ENCODE data around the gene LYPD6B.

The LYPD6B gene

GRCh38 chr2:149020432-149020851, 18.1 kb upstream of the LYPD6B start:
- Histone ChIP-seq H3K27me3 (ENCODE audit: insufficient read depth, poor library complexity, severe bottlenecking) (peaks cover 7% of the 10 kb centered on the region), H3K27ac (replicated peaks) (no peak overlapping the region), H3K4me3 (replicated peaks; ENCODE audit: insufficient read depth, low read length) (no peak overlapping the region)
- no peak for DNase-seq (ENCODE audit: low read depth in 1 of 2, low spot score in 1 of 2)
- TF ChIP-seq, protein P1, sequence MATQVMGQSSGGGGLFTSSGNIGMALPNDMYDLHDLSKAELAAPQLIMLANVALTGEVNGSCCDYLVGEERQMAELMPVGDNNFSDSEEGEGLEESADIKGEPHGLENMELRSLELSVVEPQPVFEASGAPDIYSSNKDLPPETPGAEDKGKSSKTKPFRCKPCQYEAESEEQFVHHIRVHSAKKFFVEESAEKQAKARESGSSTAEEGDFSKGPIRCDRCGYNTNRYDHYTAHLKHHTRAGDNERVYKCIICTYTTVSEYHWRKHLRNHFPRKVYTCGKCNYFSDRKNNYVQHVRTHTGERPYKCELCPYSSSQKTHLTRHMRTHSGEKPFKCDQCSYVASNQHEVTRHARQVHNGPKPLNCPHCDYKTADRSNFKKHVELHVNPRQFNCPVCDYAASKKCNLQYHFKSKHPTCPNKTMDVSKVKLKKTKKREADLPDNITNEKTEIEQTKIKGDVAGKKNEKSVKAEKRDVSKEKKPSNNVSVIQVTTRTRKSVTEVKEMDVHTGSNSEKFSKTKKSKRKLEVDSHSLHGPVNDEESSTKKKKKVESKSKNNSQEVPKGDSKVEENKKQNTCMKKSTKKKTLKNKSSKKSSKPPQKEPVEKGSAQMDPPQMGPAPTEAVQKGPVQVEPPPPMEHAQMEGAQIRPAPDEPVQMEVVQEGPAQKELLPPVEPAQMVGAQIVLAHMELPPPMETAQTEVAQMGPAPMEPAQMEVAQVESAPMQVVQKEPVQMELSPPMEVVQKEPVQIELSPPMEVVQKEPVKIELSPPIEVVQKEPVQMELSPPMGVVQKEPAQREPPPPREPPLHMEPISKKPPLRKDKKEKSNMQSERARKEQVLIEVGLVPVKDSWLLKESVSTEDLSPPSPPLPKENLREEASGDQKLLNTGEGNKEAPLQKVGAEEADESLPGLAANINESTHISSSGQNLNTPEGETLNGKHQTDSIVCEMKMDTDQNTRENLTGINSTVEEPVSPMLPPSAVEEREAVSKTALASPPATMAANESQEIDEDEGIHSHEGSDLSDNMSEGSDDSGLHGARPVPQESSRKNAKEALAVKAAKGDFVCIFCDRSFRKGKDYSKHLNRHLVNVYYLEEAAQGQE (IDR thresholded peaks at IDR 0.05; ENCODE audit: insufficient replicate concordance, low read depth) = no peak
- TF ChIP-seq, protein P2, sequence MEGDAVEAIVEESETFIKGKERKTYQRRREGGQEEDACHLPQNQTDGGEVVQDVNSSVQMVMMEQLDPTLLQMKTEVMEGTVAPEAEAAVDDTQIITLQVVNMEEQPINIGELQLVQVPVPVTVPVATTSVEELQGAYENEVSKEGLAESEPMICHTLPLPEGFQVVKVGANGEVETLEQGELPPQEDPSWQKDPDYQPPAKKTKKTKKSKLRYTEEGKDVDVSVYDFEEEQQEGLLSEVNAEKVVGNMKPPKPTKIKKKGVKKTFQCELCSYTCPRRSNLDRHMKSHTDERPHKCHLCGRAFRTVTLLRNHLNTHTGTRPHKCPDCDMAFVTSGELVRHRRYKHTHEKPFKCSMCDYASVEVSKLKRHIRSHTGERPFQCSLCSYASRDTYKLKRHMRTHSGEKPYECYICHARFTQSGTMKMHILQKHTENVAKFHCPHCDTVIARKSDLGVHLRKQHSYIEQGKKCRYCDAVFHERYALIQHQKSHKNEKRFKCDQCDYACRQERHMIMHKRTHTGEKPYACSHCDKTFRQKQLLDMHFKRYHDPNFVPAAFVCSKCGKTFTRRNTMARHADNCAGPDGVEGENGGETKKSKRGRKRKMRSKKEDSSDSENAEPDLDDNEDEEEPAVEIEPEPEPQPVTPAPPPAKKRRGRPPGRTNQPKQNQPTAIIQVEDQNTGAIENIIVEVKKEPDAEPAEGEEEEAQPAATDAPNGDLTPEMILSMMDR (IDR thresholded peaks at IDR 0.05; ENCODE audit: insufficient read depth, low read length) = no peak
- no peak for TF ChIP-seq GABPA (IDR thresholded peaks at IDR 0.05; ENCODE audit: low read depth)
- TF ChIP-seq SPI1 (IDR thresholded peaks at IDR 0.05; ENCODE audit: borderline replicate concordance, low read depth) = no peak
- no peak for TF ChIP-seq POLR2AphosphoS5 (IDR thresholded peaks at IDR 0.05; ENCODE audit: low read depth)

DNA sequence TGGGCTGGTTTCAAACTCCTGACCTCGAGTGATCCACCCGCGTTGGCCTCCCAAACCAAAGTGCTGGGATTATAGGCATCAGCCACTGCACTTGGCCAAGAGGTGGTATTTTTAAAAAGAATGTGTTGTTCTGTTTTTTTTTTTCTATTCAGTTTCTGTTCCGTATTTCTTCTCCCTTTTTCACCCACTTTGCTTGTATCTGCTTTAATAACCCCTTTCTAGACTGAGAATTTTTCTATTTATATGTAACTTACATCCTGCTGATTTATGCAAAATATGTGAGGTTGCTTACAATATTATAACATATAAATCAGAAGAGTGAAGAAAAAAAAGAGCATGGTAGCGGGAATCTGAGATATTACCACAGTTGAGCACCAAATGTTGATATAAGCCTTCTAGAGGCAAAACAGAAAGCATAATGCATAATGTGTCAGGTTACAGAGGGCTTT, 17.2 kb upstream of the LYPD6B start:
- Histone ChIP-seq H3K27me3 (ENCODE audit: insufficient read depth, poor library complexity, severe bottlenecking) (peaks cover 10% of the 10 kb centered on the region), H3K27ac (replicated peaks) (no peak overlapping the region), H3K4me3 (replicated peaks; ENCODE audit: insufficient read depth, low read length) (no peak overlapping the region)
- DNase-seq (ENCODE audit: low read depth in 1 of 2, low spot score in 1 of 2) = no peak
- TF ChIP-seq, protein P2 (IDR thresholded peaks at IDR 0.05; ENCODE audit: insufficient read depth, low read length) = no peak
- TF ChIP-seq GABPA (IDR thresholded peaks at IDR 0.05; ENCODE audit: low read depth) = no peak
- TF ChIP-seq, protein P1 (IDR thresholded peaks at IDR 0.05; ENCODE audit: insufficient replicate concordance, low read depth) = no peak
- no peak for TF ChIP-seq POLR2AphosphoS5 (IDR thresholded peaks at IDR 0.05; ENCODE audit: low read depth)
- no peak for TF ChIP-seq SPI1 (IDR thresholded peaks at IDR 0.05; ENCODE audit: borderline replicate concordance, low read depth)

DNA sequence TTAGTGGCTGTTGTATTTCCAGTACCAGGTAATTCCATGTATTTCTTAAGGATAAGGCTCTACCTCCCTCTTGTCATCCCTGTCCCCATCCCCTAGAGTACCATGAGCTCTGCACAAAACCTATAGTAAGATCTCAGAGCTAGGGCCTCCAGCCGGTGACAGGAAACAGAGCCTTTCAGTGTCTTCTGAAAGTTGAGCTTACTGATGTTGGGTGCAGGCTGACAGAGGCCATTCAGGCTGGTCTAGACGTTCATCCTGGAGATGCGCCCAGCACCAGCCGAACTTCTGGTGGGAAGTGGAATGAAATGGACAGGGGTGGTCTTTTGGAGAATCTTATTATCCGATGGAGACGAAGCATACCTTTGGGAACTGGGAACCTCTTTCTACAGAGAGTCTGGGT, 16.7 kb upstream of the LYPD6B start:
- H3K27ac ChIP-seq (replicated peaks) = no peak overlapping the region
- DNase-seq (ENCODE audit: low read depth in 1 of 2, low spot score in 1 of 2) = no peak
- no peak overlapping the region for H3K4me3 ChIP-seq (replicated peaks; ENCODE audit: insufficient read depth, low read length)
- peaks cover 12% of the 10 kb centered on the region for H3K27me3 ChIP-seq (ENCODE audit: insufficient read depth, poor library complexity, severe bottlenecking)
- TF ChIP-seq, protein P1 (IDR thresholded peaks at IDR 0.05; ENCODE audit: insufficient replicate concordance, low read depth) = no peak
- no peak for TF ChIP-seq SPI1 (IDR thresholded peaks at IDR 0.05; ENCODE audit: borderline replicate concordance, low read depth)
- no peak for TF ChIP-seq GABPA (IDR thresholded peaks at IDR 0.05; ENCODE audit: low read depth)
- no peak for TF ChIP-seq POLR2AphosphoS5 (IDR thresholded peaks at IDR 0.05; ENCODE audit: low read depth)
- TF ChIP-seq, protein P2 (IDR thresholded peaks at IDR 0.05; ENCODE audit: insufficient read depth, low read length) = no peak

Data from HL-60 (cell line).